Measurements from ENCODE around the gene ZNF805. TPM values are rescaled to one million over a fixed set of nuclear protein-coding genes. Genes with fewer than 3 reads are reported as not detected.
"Not testable (repeated sequence)": the region's sequence is repeated elsewhere in the genome, so short reads cannot be mapped to it uniquely, and the experiment has no call there.

ZNF805 gene
- total and polyA plus RNA-seq, 2 experiments from 2014 or later, result 3.2 to 15.9 TPM

DNA sequence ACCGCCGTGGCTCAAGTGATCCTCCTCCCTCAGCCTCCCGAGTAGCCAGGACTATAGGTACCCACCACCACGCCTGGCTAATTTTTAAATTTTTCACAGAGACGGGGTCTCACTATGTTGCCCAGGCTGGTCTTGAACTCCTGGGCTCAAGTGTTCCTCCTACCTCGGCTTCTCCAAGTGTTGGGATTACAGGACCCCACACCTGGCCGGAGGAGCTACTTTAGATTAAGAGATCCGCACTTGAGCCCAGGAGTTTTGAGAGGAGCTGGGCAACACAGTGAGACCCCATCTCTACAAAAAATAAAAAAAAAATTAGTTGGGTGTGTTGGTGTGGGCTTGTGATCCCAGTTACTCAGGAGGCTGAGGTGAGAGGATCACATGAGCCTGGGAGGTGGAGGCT lies 30.8 kb downstream of the ZNF805 start:
- H3K4me2 ChIP-seq (ENCODE audit: unreplicated experiment), result no peak overlapping the region
- no peaks in the 10 kb centered on the region for H3K36me3 ChIP-seq (ENCODE audit: low read depth)
- no peak overlapping the region for H3K27ac ChIP-seq
- peaks cover 12% of the 10 kb centered on the region for H3K4me1 ChIP-seq (ENCODE audit: insufficient read depth)
- no peaks in the 10 kb centered on the region for H3K79me2 ChIP-seq (ENCODE audit: insufficient read depth)
- H3K9ac ChIP-seq, result no peak overlapping the region
- WGBS, 2 experiments (ENCODE audit: low coverage in 1 of 2, low lambda C conversion rate in 2 of 2, missing lambda C conversion rate in 2 of 2), result 94% methylated on average over 8 of the region's 8 CpGs
- TF ChIP-seq EZH2phosphoT487 (IDR thresholded peaks at IDR 0.05; ENCODE audit: insufficient read depth, low read depth) (no peak), EZH2 (IDR thresholded peaks at IDR 0.05; ENCODE audit: insufficient read depth, poor library complexity, severe bottlenecking) (no peak)
- no peak overlapping the region for H2AFZ ChIP-seq
- H3F3A ChIP-seq (ENCODE audit: insufficient read depth), result peaks cover 7% of the 10 kb centered on the region; the same call in 1 of the 2 replicates
- in situ Hi-C loops (cut with MboI), result no loop called here
- no peaks in the 10 kb centered on the region for H3K27me3 ChIP-seq (replicated peaks; ENCODE audit: insufficient read depth)
- no peaks in the 10 kb centered on the region for H4K20me1 ChIP-seq (ENCODE audit: insufficient read depth)
- H3K9me2 ChIP-seq (ENCODE audit: insufficient read depth), result no peaks in the 10 kb centered on the region
- DNase-seq, result no peak
- no peaks in the 10 kb centered on the region for H3K9me3 ChIP-seq (ENCODE audit: low read depth)
- H3K4me3 ChIP-seq, result no peak overlapping the region

- no peak overlapping the region for H2AFZ ChIP-seq
- no peak overlapping the region for H3K4me2 ChIP-seq (ENCODE audit: unreplicated experiment)
- H3K9me2 ChIP-seq (ENCODE audit: insufficient read depth), result no peaks in the 10 kb centered on the region
- H3K4me1 ChIP-seq (ENCODE audit: insufficient read depth), result peaks cover 12% of the 10 kb centered on the region
- WGBS, 2 experiments (ENCODE audit: low coverage in 1 of 2, low lambda C conversion rate in 2 of 2, missing lambda C conversion rate in 2 of 2), result 45 to 59% methylated on average over 1 of the region's 1 CpG
- no peaks in the 10 kb centered on the region for H3K27me3 ChIP-seq (replicated peaks; ENCODE audit: insufficient read depth)
- no peak for DNase-seq
- TF ChIP-seq EZH2 (IDR thresholded peaks at IDR 0.05; ENCODE audit: insufficient read depth, poor library complexity, severe bottlenecking), result no peak
- no peak for TF ChIP-seq EZH2phosphoT487 (IDR thresholded peaks at IDR 0.05; ENCODE audit: insufficient read depth, low read depth)
- H3K4me3 ChIP-seq, result no peak overlapping the region
- no peak overlapping the region for H3K9ac ChIP-seq
- no peaks in the 10 kb centered on the region for H3K36me3 ChIP-seq (ENCODE audit: low read depth)
- H4K20me1 ChIP-seq (ENCODE audit: insufficient read depth), result no peaks in the 10 kb centered on the region
- in situ Hi-C loops (cut with MboI), result no loop called here
- H3K27ac ChIP-seq, result no peak overlapping the region
- no peaks in the 10 kb centered on the region for H3K79me2 ChIP-seq (ENCODE audit: insufficient read depth)
- H3F3A ChIP-seq (ENCODE audit: insufficient read depth), result peaks cover 7% of the 10 kb centered on the region; the same call in 1 of the 2 replicates
- no peaks in the 10 kb centered on the region for H3K9me3 ChIP-seq (ENCODE audit: low read depth)
Measured at GRCh38 chr19:57273014-57273413, 32.6 kb downstream of the ZNF805 start.

DNA sequence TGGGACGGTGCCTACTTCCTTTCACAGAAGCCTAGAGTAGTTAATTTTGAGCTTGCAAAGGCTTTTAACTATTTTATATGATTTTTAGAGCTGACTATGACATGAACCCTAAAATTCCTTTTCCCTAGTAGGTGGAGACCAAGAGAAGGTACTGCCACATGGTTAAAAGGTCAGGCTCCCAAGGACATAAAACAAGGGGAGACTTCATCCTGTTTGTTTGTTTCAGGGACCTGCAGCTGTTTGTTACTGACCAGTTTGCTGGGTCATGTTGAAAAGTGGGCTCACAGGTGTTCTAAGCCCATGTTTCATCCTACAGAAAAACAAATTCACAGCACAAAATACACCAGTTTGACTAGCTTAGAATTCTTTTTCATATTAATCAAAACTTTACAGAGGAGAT lies 36.0 kb downstream of the ZNF805 start:
- Histone ChIP-seq H3K4me2 (ENCODE audit: unreplicated experiment) (no peak overlapping the region), H2AFZ (no peak overlapping the region), H3K36me3 (ENCODE audit: low read depth) (no peaks in the 10 kb centered on the region), H3F3A (ENCODE audit: insufficient read depth) (peaks cover 13% of the 10 kb centered on the region), H3K27me3 (replicated peaks; ENCODE audit: insufficient read depth) (no peaks in the 10 kb centered on the region), H3K4me3 (no peak overlapping the region), H3K79me2 (ENCODE audit: insufficient read depth) (peaks cover 11% of the 10 kb centered on the region), H3K9me2 (ENCODE audit: insufficient read depth) (no peaks in the 10 kb centered on the region), H3K9me3 (ENCODE audit: low read depth) (no peaks in the 10 kb centered on the region), H3K4me1 (ENCODE audit: insufficient read depth) (peaks cover 9% of the 10 kb centered on the region), H3K27ac (no peak overlapping the region), H4K20me1 (ENCODE audit: insufficient read depth) (no peaks in the 10 kb centered on the region), H3K9ac (no peak overlapping the region)
- in situ Hi-C loops (cut with MboI), result no loop called here
- TF ChIP-seq EZH2phosphoT487 (IDR thresholded peaks at IDR 0.05; ENCODE audit: insufficient read depth, low read depth) (no peak), EZH2 (IDR thresholded peaks at IDR 0.05; ENCODE audit: insufficient read depth, poor library complexity, severe bottlenecking) (no peak)
- 91 to 94% methylated on average over 1 of the region's 1 CpG for WGBS, 2 experiments (ENCODE audit: low coverage in 1 of 2, low lambda C conversion rate in 2 of 2, missing lambda C conversion rate in 2 of 2)
- DNase-seq, result no peak

- DNase-seq, result peak; percentile 65
Measured at GRCh38 chr19:57278481-57278880, 38.0 kb downstream of the ZNF805 start.

More at GRCh38 chr19:57278481-57278880, 38.0 kb downstream of the ZNF805 start:
- H3K36me3 ChIP-seq (ENCODE audit: low read depth); H3K9me2 ChIP-seq (ENCODE audit: insufficient read depth); H3K9me3 ChIP-seq (ENCODE audit: low read depth); H4K20me1 ChIP-seq (ENCODE audit: insufficient read depth); in situ Hi-C loops (cut with MboI); H3K27me3 ChIP-seq (replicated peaks; ENCODE audit: insufficient read depth): not testable (repeated sequence)
- H3K27ac ChIP-seq, result peak overlapping the region; percentile 99
- H3K4me1 ChIP-seq (ENCODE audit: insufficient read depth), result peaks cover 27% of the 10 kb centered on the region
- peaks cover 32% of the 10 kb centered on the region for H3K79me2 ChIP-seq (ENCODE audit: insufficient read depth)
- H3K4me3 ChIP-seq, result 0 out of 2 replicates have a peak overlapping the region, but pooled peaks have one; percentile 100
- peak overlapping the region; percentile 0; the same call in 1 of the 2 replicates for H2AFZ ChIP-seq
- peak overlapping the region; percentile 99 for H3K9ac ChIP-seq
- peak overlapping the region; percentile 91 for H3K4me2 ChIP-seq (ENCODE audit: unreplicated experiment)
- peaks cover 14% of the 10 kb centered on the region for H3F3A ChIP-seq (ENCODE audit: insufficient read depth)
- 12 to 13% methylated on average over 2 of the region's 2 CpGs for WGBS, 2 experiments (ENCODE audit: low coverage in 1 of 2, low lambda C conversion rate in 2 of 2, missing lambda C conversion rate in 2 of 2)

Measured in GM23248 (cell line).